Left ventricle myocardium superior (tissue), 1 donor: ENCODE data around the gene ELK4. TPM values are rescaled to one million over a fixed set of nuclear protein-coding genes. Genes with fewer than 3 reads are reported as not detected.
"Not testable (repeated sequence)": the region's sequence is repeated elsewhere in the genome, so short reads cannot be mapped to it uniquely, and the experiment has no call there.

Experiments
- ATAC-seq: fragments of 200-7000 bp; cut with Tn5 transposase; one replicate; pipeline ENCODE4 v1.9.1; 2020; ENCODE audit warnings: mild to moderate bottlenecking, moderate library complexity
- DNase-seq: peaks from one replicate; pipeline ENCODE4 v3.0.0-alpha.2; 2020
- intact Hi-C: fragments of 100-400 bp; cut with micrococcal nuclease; formaldehyde crosslinking; loops from one replicate; pipeline ENCODE4 v1.11.0; 2022
- total RNA-seq: library from RNA; stranded (reverse); fragmentation: NEBNext Ultra II Directional; extraction: Animal tissue kit (Norgen Biotek cat#: 25700); gene quantifications from one replicate; pipeline ENCODE4 v1.2.1, GENCODE V29; 2021
- donor health status: DM: no; HTN: yes; CAD: no; lungs with severe emphysema.

Gene ELK4
- total RNA-seq, 1 donor from 2014 or later = 40.5 TPM

DNA sequence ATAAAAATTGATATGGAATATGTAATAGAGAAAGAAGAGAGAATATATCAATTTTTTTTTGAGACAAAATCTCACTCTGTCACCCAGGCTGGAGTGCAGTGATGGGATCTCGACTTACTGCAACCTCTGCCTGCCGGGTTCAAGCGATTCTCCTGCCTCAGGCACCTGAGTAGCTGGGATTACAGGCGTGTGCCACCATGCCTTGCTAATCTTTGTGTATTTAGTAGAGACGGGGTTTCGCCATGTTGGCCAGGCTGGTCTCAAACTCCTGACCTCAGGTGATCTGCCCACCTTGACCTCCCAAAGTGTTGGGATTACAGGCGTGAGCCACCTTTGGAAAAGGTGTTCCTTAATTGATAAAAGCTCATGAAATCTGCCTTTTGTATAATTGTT is 4.3 kb upstream of the ELK4 start:
- DNase-seq, ATAC-seq, intact Hi-C loops: not testable (repeated sequence)

DNA sequence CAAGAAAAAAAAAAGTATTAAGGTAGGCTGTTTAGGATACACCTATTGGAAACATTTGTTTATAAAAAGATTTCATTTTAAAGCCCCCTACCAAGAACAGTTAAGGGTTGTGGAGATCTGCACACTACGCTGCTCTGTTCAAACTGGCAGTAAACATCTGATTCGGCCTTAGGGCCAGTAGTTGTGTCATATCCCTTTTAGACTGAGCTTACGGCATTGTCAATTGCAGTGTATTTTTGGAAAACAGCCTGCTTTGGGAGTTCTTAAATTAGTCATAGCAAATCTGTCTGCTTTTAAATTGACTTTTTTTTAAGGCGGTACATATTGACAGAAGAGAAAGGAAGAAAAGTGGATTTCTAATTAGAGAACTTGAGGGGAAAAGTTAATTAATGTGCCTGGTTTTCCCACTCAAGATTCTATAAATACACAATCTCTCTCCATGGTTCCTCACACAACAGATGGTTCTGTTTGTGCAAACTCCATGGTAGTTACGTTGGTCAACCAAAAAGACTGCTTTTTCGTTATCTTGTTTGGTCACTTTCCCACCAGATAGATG is 1.7 kb upstream of the ELK4 start:
- intact Hi-C loops = no loop called here
- DNase-seq (no peak), ATAC-seq (no peak)

DNA sequence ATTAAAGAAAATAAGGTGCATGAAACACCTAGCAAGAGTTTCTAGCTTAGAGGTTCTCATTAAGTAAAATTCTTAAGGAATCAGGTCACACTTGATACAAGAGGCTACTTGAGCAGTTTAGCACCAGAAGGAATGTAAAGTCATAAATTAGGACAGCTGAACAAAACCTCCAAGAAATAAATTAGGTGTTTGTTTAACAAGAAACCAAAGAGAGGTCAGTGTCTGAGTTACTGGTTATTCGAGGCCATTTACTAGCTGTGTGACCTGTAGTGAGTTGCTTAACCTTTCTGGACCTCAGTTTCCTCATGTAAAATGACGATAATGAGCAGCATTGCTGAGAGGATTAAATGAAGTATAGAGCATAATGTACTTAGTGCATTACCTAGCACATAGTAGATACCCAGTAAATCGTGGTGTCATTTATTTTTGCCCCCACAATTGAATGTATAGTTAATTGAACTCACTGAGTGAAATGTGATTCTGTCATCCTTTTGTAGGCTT is 908 bp upstream of the ELK4 start:
- ATAC-seq = no peak
- no peak for DNase-seq
- intact Hi-C loops = no loop called here

DNA sequence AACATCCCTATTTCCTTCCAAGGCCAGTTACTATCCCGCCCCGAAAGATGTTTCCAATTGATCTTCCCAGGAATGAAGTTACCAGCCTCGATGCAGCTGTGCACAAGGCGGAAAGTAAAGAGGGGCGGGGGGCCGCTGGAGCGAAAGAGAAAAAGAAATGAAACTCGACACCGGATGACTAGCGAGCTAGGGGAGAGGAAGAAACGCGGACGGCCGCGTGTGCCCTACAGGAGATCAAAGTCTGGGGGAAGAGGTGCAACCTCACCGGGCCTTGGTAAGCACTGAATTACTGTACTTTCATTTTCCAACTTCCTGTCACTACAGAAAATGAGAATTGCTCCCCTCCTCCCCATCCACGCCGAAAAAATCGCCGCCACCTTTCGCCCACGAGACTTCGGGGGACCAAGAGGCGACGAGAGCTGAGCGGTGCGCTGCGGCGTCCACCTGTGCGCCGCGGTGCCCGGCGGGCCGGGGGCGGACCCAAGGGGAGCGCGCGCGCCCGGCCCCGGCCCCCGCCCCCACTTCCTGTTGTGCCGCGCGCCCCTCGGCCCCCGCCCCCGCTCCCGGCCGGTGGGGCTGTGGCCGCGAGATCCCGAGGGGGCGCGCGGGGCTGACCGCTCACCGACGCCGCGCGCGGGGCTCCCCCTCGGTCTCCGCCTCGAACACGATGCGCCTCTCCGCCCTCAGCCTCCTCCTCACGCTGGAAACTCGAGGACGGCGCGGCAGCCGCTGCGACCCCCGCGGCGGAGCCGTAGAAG is 622 bp downstream of the ELK4 start:
- DNase-seq = peak; percentile 76
- peak; percentile 70 for ATAC-seq
- intact Hi-C loops = no loop called here

DNA sequence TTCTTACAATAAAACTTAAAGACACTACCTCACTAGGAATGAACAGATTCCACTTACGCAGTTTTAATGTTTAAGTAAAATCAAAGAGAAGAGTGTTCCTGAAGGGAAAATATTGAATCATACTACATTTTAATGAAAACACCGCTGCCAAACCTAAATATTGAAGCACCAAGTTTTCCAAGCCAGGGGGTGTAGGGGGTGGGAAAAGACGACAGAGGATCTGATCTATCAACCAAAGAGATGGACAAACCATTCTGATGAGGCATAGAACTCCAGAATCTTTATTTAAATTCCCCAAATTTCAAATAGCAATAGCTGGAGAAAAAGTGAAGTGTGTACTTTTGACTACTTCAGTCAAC is 1.2 kb downstream of the ELK4 start:
- ATAC-seq (no peak), DNase-seq (no peak)
- intact Hi-C loops = no loop called here

DNA sequence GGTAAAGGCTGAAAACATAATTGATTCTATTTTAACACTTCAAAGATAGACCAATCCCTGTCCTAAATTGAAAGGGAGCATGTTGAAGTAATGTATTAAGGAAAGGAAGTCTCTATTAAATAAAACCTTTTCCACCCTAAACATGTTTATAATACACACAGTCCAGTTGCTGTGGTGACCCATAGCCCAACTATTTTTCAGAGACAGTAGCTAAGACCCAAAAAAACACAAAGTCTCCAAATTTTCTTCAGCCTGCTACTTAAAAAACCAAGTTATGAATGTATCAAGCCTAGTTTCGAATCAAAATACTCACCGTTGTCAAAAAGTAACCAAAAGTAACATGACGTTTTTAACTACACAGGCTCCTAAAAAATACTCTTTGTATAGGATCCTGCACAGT is 1.6 kb downstream of the ELK4 start:
- DNase-seq = no peak
- no peak for ATAC-seq
- intact Hi-C loops = no loop called here

DNA sequence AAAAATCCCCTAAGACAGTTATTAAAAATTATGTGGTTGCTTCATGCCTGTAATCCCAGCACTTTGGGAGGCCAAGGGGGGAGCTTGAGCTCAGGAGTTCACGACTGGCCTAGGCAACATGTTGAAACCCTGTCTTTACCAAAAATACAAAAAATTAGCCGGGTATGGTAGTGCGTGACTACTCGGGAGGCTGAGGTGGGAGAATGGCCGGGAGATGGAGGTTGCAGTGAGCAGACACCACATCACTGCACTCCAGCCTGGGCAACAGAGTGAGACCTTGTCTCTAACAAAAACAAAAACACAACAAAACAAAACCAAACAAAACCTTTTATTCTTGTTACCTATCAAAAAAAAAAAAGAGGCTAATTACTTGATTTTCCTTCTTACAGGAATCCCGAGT is 2.1 kb downstream of the ELK4 start:
- DNase-seq = no peak
- intact Hi-C loops = no loop called here
- ATAC-seq = no peak

DNA sequence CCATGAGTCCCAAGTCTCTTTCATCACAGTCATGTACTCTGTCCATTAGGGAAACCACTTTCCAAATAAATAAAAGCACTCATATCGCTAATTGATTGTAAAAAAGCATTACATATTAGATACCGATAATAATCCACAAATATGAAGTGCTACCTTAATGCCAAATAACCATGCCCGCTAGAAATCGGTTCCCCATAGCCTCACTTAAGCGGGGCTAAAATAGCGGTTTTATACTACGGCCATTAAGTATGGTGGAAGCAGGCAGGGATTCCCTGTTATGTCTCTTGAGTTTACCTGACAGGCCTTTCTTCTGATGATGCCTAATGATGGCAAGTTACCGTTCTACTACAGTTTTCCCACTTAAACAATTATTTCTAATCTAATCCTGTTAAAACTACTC is 3.9 kb downstream of the ELK4 start:
- ATAC-seq (no peak), DNase-seq (no peak)
- intact Hi-C loops = no loop called here

DNA sequence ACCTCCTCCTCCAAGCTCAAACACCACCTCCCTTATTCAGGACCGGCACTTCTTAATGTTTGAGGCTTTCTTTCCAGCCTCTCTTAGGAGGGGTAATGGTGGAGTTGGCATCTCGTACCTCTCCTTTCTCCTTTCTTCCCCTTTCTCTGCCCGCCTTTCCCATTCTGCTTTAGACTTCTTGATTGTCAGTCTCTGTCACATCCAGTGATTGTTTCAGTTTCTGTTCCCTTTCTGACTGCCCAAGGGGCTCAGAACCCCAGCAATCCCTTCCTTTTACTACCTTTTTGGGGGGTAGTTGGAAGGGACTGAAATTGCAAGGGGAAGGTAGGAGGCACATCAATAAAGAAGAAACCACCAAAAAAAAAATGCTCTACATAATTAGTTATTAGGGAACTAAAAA is 5.6 kb downstream of the ELK4 start:
- intact Hi-C loops = no loop called here
- ATAC-seq = no peak
- no peak for DNase-seq

DNA sequence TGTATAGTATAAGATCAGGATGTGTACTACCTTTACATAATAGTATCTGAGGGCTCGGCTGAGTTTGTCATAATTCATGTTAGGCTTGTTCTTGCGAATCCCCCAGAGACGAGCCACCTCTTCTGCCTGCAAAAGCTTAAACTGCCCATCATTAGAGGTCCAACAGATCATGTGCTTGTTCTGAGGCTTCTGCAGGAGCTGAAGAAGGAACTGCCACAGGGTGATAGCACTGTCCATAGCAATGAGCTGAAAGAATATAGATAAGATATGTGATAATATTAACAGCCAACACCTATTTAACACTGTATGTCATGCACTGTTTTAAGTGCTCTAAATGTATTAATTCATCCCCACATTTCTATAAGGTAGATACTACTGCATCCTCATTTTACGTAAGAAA is 8.2 kb downstream of the ELK4 start:
- ATAC-seq = no peak
- DNase-seq = no peak
- intact Hi-C loops = no loop called here

DNA sequence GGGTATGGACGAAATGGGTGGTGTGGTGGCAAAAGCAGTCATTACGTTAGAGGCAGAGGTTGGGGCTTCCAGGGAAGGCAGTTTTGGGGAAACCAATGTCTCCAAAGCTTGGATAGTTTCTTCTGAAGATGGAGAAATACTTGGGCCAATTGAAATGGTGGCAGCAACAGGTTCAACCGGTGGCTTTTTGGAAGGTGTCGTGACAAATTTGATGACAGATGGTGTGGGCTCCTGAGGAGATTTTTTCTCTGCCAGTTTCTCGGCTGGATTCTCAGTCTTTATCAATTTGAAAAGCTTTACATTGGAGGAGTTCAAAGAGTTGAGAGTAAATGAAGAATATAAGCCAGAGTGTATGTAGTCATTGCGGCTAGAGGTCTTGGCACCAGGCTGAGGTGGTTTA is 11.5 kb downstream of the ELK4 start:
- intact Hi-C loops = no loop called here

DNA sequence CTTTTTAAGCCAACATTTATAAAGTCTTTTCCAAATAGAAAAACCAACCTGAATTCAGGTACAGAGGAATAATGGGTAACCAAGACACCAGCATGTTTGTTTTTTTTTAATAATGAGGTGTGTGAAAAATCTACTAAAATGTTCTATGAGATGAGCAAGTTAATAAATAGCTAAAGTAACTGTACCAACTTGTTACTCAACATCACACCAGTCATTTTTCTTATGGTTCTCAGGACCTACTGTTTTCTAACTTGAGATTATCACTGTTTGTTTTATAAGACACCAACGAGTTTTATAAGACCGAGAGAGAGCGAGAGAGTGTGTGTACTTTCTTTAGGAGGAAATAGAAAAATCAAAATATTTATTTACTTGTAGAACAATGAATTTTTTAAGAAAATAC is 12.4 kb downstream of the ELK4 start:
- ATAC-seq (no peak), DNase-seq (no peak)
- intact Hi-C loops = no loop called here

More for the DNA sequence above, 11.5 kb downstream of the ELK4 start:
- DNase-seq = no peak
- no peak for ATAC-seq

DNA sequence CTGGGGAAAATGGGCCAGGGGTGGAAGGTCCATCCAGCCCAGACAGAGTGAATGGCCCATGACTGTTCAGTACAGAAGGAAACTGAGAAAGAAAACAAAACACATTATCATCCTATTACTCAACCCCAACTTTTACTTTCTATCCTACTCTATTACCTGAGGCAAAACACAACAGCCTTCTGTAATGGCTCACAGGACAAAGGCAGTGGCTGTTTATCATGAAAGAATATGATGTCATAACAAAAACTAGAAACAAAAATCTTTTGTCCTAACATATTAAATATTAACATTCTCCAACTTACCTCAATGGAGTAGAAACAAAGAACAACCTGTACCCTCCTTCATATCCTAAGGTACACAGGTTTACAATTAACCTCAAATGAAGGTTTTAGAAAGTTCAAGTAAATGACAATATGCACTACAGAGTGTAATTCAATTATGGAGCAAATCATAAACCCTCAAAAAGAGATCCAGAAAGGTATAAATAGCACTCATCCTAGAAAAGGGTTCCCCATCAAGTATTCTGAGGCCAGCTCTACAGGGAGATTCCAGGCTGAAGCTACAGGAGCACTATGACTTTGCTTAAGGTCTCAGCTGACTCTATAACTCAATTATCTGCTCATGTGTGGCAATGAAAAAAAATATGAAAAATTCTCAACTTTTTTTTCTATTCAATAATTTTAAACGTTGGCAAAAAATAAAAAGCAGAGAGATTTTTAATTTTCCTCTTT is 15.1 kb downstream of the ELK4 start:
- intact Hi-C loops = no loop called here
- ATAC-seq = no peak
- no peak for DNase-seq

DNA sequence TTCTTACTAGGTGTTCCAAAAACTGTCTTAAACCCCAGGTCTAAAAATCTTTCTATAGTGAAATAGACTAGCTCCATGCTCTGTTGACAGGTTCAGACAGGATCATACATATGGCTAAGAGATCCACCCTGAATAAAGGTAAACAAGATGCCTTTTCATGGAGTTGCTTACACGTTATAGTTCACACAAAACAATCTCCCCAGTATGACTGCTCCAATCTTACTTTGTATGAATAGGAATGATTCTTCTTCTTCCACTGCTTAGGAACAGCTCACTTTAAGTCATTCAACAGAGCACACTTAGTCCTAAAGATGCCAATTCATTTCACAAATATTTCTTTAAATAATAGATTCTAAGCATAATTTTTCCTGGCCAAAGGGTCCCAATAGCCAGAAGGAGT is 16.0 kb downstream of the ELK4 start:
- DNase-seq = no peak
- no peak for ATAC-seq
- intact Hi-C loops = no loop called here

DNA sequence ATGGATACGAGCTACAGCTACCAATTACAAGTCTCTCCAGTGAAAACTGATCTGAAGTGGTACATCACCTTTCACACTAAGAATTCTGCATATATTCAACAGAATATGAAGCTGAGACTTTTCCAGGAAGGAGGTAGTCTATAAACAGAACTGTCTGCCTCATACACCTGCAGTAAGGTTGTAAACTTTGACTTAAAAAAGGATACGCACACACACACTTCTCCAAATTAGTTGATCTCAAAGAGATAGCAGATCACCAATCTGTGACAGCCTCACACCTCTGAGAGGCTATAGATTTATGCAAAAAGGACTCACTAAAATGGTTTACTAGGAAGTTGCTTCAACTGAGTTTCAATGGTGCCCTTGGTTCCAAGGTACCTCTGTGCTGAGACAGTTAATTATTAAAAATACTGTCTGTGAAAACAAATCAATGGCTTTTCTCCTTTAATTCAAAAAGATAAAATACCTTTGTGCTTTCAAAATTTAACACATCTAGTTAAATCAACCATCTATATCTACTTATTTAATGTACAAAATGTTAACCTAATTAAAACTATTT is 17.9 kb downstream of the ELK4 start:
- intact Hi-C loops = no loop called here
- ATAC-seq (no peak), DNase-seq (no peak)

DNA sequence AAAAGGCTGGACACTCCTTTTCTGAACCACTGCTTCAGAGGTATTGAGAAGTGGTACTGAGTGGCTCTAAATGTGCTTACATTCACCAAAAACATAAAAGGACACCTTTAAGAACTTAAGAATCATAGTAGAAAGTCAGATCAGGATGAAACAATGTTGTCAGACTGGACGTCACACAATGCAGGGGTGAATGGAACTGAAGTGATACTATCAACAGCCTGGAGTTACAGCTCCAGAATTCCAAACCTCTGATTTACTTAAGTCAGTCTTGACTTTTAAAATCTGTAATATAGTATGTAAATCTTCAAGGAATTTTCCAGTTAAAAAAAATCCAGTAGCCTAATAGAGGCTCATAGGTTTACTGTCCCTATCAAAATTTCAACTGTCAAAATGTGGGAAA is 19.3 kb downstream of the ELK4 start:
- ATAC-seq = no peak
- no peak for DNase-seq
- intact Hi-C loops = no loop called here

DNA sequence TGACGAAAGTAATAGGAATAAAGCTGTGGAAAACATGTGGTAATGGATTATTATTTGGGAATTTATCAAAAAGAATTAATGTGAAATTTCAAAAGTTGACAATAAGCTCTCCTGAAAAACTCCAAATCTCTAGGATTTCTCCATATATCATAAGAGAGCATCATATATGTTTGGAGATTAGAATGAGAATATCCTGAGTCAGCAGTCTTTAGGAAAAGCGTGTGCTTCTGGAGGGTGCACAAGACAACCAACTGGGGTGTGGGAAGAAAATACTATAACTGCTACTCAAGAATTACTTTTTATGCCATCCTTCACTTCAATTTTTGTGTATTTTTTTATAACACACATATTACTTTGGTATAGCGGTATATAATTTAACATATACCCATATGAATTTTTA is 19.7 kb downstream of the ELK4 start:
- intact Hi-C loops = no loop called here
- ATAC-seq = no peak
- no peak for DNase-seq

DNA sequence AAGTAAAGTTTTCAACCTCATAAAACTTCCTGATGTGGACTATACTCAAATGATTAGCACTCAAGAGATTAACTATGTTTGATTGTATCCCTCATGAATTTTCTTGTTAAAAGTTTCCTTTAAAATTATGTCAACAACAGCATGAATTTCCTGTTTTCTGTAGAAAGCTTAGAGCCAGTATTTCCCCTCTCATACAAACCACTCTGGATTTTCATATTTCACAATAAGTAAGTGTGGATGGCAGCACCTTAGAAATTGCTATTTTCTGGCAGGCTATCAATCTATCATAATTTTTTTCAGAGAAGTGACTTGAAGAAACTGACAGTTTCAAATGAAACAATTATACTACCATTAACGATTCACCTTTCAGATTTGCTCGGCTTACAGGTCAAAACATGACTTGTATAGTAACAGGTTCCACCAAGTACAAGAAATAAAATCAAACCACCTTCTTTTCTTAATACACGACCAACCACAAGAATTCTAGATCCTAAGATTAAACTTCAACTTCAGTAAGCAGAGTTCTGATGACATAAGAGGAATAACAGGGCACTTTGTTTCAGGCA is 20.8 kb downstream of the ELK4 start:
- DNase-seq (no peak), ATAC-seq (no peak)
- intact Hi-C loops = no loop called here

DNA sequence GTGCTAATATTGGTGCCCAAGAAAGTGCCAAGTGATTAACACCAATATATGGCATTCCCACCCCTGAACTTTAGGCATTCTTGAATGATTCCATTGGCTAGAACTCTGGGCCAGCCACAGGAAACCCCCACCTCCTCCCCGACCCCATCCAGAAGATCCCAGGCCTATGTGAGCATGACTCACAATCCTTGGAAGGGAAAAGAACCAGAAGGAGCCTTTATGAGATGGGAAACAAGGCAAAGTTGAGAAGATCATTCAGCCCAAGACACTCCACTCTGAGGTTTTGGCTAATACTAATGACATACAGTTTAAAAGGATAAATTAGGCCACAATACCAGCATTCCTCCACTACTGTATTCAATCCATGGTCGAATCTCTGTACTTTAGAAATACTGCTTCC is 21.8 kb downstream of the ELK4 start:
- intact Hi-C loops = no loop called here
- ATAC-seq = no peak
- no peak for DNase-seq
